ENCODE data around the gene ATP8A1. TPM values are rescaled to one million over a fixed set of nuclear protein-coding genes. Genes with fewer than 3 reads are reported as not detected.

The ATP8A1 gene
- total RNA-seq, 1 donor from 2014 or later, result 39.7 TPM

DNA sequence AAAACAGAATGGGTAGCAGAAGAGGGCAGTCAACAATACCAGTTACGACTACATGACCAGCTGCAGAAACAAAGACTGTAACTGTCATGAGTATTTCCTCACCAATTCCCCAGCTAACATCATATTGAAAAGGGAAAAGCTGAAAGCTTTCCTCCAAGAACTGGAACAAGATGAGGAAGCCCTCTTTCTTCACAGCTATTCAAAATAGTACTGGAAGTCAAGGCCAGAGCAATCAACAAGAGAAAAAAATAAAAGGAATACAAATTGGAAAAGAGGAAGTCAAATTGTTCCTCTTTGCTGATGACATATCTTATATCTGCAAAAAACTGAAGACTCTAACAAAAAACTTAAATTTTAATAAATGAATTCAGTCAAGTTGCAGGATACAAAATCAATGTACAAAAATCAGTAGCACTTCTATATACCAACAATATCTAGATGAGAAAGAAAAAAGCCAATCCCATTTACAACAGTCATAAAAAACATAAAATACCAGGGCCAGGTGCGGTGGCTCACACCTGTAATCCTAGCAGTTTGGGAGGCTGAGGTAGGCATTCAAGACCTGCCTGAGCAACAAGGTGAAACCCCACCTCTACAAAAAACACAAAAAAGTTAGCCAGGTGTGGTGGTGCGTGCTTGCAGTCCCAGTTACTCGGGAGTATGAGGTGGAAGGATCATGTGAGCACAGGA is 125.4 kb downstream of the ATP8A1 start:
- H3K4me1 ChIP-seq (ENCODE audit: control insufficient read depth in 3 of 3, insufficient read depth in 3 of 3, low read length in 3 of 3), result no peaks in the 10 kb centered on the region

DNA sequence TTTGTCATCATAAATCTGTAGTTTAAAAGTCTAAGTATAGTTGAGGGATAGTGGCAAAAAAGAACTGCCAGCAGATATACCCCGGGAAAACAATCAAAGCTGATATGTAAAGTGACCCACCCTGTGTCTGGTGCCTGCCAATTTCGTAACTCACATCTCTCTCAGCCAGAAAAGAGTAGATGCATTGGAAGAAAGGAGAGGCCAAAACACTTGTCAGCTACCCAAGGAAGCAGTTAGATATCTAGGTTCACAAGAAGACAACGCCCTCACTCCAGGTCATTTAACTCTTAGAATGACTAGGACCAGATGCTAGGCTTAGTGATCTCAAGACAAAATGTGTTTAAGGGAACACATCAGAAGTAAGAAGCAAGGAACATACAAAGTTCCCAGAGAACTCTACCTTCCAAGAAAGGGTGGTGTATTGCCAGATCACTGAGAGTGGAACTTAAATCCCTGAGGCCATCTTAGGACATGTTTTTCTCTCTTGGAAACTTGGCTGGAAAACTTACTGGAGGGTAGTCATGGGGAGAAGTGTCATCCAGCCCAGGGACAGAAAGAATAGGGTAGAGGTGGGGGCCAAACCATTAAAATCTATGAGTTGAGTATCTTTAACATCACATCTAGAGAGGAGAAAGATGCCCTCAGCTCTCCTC is 133.7 kb downstream of the ATP8A1 start:
- no peak overlapping the region for H3K27ac ChIP-seq (ENCODE audit: low read depth, low read length)
- no peaks in the 10 kb centered on the region for H3K9me3 ChIP-seq (ENCODE audit: control insufficient read depth in 3 of 3, low read length in 3 of 3)
- peaks cover 6 to 22% (median 15%) of the 10 kb centered on the region in 3 donors for H3K36me3 ChIP-seq (ENCODE audit: control insufficient read depth in 3 of 3, insufficient read depth in 3 of 3, low read length in 3 of 3)
- H3K9ac ChIP-seq (ENCODE audit: low read depth in 1 of 3, low read length in 3 of 3), result no peak overlapping the region
- H3K27me3 ChIP-seq (ENCODE audit: control insufficient read depth in 3 of 3, insufficient read depth in 3 of 3, low read length in 3 of 3), result no peaks in the 10 kb centered on the region
- H3K4me3 ChIP-seq (ENCODE audit: low read length in 3 of 3), result no peak overlapping the region
- H3K4me1 ChIP-seq (ENCODE audit: control insufficient read depth in 3 of 3, insufficient read depth in 3 of 3, low read length in 3 of 3), result peaks cover 0 to 5% (median 3%) of the 10 kb centered on the region in 3 donors

More for the DNA sequence above, 125.4 kb downstream of the ATP8A1 start:
- Histone ChIP-seq H3K9me3 (ENCODE audit: control insufficient read depth in 3 of 3, low read length in 3 of 3) (no peaks in the 10 kb centered on the region), H3K36me3 (ENCODE audit: control insufficient read depth in 3 of 3, insufficient read depth in 3 of 3, low read length in 3 of 3) (peaks cover 3 to 11% (median 10%) of the 10 kb centered on the region in 3 donors), H3K9ac (ENCODE audit: low read depth in 1 of 3, low read length in 3 of 3) (no peak overlapping the region), H3K27ac (ENCODE audit: low read depth, low read length) (no peak overlapping the region), H3K4me3 (ENCODE audit: low read length in 3 of 3) (no peak overlapping the region), H3K27me3 (ENCODE audit: control insufficient read depth in 3 of 3, insufficient read depth in 3 of 3, low read length in 3 of 3) (no peaks in the 10 kb centered on the region)

DNA sequence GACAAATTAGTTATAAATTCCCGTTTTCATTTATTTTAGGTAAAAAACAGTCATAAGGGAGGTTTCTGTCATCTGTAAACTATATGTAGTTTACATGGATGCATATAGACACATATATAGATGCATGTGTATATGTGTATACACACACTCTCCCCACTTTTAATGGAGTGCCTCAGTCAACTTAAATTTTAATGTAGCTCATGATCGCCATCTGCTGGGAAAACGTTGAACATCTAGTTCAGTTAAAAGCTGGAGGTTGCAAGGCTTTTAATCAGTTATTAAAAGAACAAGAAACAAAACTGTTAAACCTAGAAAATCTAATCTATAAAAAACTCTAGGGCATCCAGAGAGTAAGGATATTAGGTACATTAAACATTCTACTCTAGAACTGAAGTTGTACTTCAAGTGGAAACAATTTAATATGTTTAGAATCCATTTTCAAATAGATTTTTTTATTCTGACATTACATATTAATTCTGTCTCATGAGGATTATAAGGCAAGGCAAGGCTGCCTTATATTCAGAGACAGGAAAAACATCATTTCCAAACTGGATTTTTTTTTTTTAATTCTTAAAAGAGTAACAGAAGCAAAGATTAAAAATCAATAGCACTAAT is 137.0 kb downstream of the ATP8A1 start:
- Histone ChIP-seq H3K27ac (ENCODE audit: low read depth, low read length) (no peak overlapping the region), H3K9ac (ENCODE audit: low read depth in 1 of 3, low read length in 3 of 3) (no peak overlapping the region), H3K4me1 (ENCODE audit: control insufficient read depth in 3 of 3, insufficient read depth in 3 of 3, low read length in 3 of 3) (peaks cover 6 to 14% (median 9%) of the 10 kb centered on the region in 3 donors), H3K9me3 (ENCODE audit: control insufficient read depth in 3 of 3, low read length in 3 of 3) (no peaks in the 10 kb centered on the region), H3K27me3 (ENCODE audit: control insufficient read depth in 3 of 3, insufficient read depth in 3 of 3, low read length in 3 of 3) (no peaks in the 10 kb centered on the region), H3K36me3 (ENCODE audit: control insufficient read depth in 3 of 3, insufficient read depth in 3 of 3, low read length in 3 of 3) (peaks cover 6 to 22% (median 15%) of the 10 kb centered on the region in 3 donors), H3K4me3 (ENCODE audit: low read length in 3 of 3) (no peak overlapping the region)

DNA sequence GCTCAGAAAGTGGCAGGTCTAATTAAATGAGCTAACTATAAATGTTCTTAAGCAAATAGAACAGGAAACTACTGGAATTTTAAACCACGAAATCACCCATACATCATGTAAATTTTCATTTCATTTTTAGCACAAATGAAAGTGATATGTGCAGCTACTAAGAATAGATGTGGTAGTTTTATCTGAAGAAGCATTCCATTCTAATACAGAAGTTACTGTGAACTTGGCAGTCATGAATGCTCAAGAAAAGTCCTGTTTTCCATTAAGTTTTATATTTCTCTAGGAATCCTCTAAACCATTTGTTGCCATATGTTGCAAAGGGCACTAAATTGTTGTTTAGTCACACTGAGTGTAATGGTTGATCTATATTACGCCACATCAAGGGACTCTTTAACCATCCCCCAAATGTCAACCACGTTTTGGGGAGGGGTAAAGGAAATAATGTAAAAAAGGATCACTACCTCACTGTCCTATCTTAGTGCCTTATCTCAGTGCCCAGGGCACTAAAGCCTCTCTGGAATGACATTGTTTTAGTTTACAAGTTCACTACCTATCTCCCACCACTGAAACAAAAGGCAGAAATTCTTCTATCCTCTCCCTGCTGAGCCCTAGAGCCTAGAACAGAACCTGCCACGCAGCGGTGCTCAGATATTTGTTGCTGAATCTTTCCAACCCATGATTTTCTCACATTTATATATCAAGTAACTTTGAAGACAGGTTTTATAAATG is 141.6 kb downstream of the ATP8A1 start:
- Histone ChIP-seq H3K27me3 (ENCODE audit: control insufficient read depth in 3 of 3, insufficient read depth in 3 of 3, low read length in 3 of 3) (no peaks in the 10 kb centered on the region), H3K4me3 (ENCODE audit: low read length in 3 of 3) (no peak overlapping the region), H3K27ac (ENCODE audit: low read depth, low read length) (no peak overlapping the region), H3K9ac (ENCODE audit: low read depth in 1 of 3, low read length in 3 of 3) (no peak overlapping the region), H3K4me1 (ENCODE audit: control insufficient read depth in 3 of 3, insufficient read depth in 3 of 3, low read length in 3 of 3) (peaks cover 6 to 9% (median 6%) of the 10 kb centered on the region in 3 donors), H3K9me3 (ENCODE audit: control insufficient read depth in 3 of 3, low read length in 3 of 3) (no peaks in the 10 kb centered on the region), H3K36me3 (ENCODE audit: control insufficient read depth in 3 of 3, insufficient read depth in 3 of 3, low read length in 3 of 3) (peaks cover 0 to 3% (median 0%) of the 10 kb centered on the region in 3 donors)

DNA sequence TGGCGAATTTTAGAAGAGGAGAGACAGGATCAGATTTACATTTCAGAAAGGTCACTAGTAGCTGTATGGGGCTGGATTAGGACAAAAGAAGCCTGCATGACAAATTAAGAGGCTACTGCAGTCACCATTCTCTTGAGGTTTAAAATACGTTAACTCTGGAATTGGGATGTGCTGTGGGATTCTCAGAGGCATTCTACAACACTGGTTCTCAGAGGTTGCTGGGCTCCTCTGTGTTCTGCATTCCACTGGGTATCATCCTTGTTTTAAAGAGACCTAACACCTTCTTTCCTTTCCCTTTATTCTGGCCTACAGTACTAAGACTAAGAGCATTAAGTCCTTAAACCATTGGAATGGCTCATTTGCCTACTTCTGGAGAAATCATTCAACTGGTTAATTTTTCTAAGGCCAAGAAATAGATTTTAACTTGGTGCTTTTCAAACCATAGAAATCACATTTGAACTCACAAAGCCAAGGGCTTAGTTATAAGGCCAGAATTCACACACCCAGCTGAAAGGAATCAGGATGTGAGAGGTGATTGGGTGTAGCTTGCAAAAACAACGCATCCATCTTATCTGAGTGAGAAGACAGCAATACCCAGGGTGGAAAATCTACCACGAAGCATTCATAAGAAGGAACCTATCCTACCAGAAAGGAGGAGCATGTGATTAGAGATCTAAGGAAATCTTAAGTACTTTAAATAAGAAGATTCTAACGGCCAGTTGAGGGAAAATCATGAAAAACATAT is 143.0 kb downstream of the ATP8A1 start:
- no peak overlapping the region for H3K27ac ChIP-seq (ENCODE audit: low read depth, low read length)
- H3K4me1 ChIP-seq (ENCODE audit: control insufficient read depth in 3 of 3, insufficient read depth in 3 of 3, low read length in 3 of 3), result peaks cover 6 to 9% (median 6%) of the 10 kb centered on the region in 3 donors
- no peaks in the 10 kb centered on the region for H3K9me3 ChIP-seq (ENCODE audit: control insufficient read depth in 3 of 3, low read length in 3 of 3)
- no peak overlapping the region for H3K9ac ChIP-seq (ENCODE audit: low read depth in 1 of 3, low read length in 3 of 3)
- no peaks in the 10 kb centered on the region for H3K36me3 ChIP-seq (ENCODE audit: control insufficient read depth in 3 of 3, insufficient read depth in 3 of 3, low read length in 3 of 3)
- no peaks in the 10 kb centered on the region for H3K27me3 ChIP-seq (ENCODE audit: control insufficient read depth in 3 of 3, insufficient read depth in 3 of 3, low read length in 3 of 3)
- H3K4me3 ChIP-seq (ENCODE audit: low read length in 3 of 3), result no peak overlapping the region

DNA sequence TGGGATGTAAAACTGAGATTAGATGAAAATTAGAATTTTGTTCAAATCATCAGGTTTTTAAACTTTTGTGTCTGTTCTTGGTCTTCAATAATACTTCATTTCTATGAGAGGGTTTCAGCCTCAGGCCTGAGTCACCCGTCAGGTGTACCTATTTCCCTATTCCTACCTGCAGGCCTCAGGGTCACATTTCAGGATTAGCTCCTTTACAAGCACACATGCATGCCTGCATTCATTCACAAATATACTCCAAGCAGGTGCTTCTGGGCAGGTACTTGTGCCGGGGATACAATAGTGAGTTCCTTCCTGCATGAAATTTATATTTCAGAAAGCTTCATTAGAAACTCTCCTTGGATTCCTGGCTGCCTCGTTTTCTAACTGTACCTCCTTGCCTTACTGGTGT is 144.7 kb downstream of the ATP8A1 start:
- Histone ChIP-seq H3K9me3 (ENCODE audit: control insufficient read depth in 3 of 3, low read length in 3 of 3) (no peaks in the 10 kb centered on the region), H3K36me3 (ENCODE audit: control insufficient read depth in 3 of 3, insufficient read depth in 3 of 3, low read length in 3 of 3) (no peaks in the 10 kb centered on the region), H3K4me1 (ENCODE audit: control insufficient read depth in 3 of 3, insufficient read depth in 3 of 3, low read length in 3 of 3) (peaks cover 6 to 9% (median 6%) of the 10 kb centered on the region in 3 donors), H3K4me3 (ENCODE audit: low read length in 3 of 3) (no peak overlapping the region), H3K9ac (ENCODE audit: low read depth in 1 of 3, low read length in 3 of 3) (no peak overlapping the region), H3K27me3 (ENCODE audit: control insufficient read depth in 3 of 3, insufficient read depth in 3 of 3, low read length in 3 of 3) (no peaks in the 10 kb centered on the region), H3K27ac (ENCODE audit: low read depth, low read length) (no peak overlapping the region)

DNA sequence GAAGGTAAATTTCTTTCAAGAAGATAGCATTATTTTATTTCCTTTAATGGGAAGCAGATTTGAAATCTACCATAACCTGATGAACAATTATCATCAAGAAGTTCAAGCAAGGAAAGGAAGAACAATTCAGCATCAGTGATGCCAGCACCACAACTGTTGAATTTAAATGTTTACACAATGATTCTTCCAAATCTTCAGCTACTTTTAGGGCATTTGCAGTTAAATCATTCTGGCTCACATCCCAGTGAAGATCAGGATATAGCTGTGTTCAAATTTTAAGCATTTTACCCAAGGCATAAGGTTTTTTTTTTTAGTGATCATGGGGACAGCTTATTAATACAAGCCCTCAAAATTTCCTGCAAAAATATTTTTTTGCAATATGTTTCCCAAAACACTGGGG is 146.7 kb downstream of the ATP8A1 start:
- Histone ChIP-seq H3K27me3 (ENCODE audit: control insufficient read depth in 3 of 3, insufficient read depth in 3 of 3, low read length in 3 of 3) (no peaks in the 10 kb centered on the region), H3K9me3 (ENCODE audit: control insufficient read depth in 3 of 3, low read length in 3 of 3) (no peaks in the 10 kb centered on the region), H3K4me1 (ENCODE audit: control insufficient read depth in 3 of 3, insufficient read depth in 3 of 3, low read length in 3 of 3) (peaks cover 2 to 3% (median 3%) of the 10 kb centered on the region in 3 donors), H3K36me3 (ENCODE audit: control insufficient read depth in 3 of 3, insufficient read depth in 3 of 3, low read length in 3 of 3) (peaks cover 2 to 11% (median 5%) of the 10 kb centered on the region in 3 donors), H3K4me3 (ENCODE audit: low read length in 3 of 3) (no peak overlapping the region), H3K9ac (ENCODE audit: low read depth in 1 of 3, low read length in 3 of 3) (no peak overlapping the region), H3K27ac (ENCODE audit: low read depth, low read length) (no peak overlapping the region)

DNA sequence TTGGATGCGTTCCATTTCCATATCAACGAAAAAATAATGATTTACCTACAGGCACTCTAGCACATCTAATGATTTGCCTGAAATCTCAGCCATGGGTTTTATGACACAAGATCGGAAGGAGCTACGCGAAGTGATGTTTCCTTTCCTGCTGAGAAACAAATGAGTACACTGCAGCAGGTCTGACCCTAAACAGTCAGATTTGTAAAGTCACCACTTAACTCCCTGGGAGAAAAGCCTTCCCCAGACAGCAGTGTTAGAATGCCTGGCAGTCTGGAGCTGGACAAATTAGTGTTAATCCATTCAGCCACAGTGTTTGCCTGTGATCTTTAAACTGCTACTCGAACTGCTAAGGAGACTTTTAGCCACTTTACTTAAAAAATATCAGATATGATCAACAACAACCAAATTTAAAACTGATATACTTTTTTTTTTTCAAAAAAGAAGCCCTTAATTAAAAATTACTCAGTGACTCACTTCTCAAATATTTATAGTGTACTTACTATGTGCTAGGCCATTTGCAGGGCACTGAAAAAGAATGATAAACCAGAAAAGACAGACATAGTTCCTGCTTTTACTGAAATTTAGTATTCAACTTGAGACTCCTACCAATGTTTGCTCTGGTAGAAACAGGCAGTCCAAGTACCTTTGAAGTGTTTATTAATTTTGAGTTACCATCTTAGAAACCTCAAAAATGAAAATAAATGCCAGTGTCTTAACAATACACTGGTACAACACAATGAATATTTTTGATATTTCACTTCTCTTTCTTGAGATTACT is 155.1 kb downstream of the ATP8A1 start:
- Histone ChIP-seq H3K4me3 (ENCODE audit: low read length in 3 of 3) (no peak overlapping the region), H3K27ac (ENCODE audit: low read depth, low read length) (no peak overlapping the region), H3K9ac (ENCODE audit: low read depth in 1 of 3, low read length in 3 of 3) (no peak overlapping the region), H3K9me3 (ENCODE audit: control insufficient read depth in 3 of 3, low read length in 3 of 3) (no peaks in the 10 kb centered on the region), H3K36me3 (ENCODE audit: control insufficient read depth in 3 of 3, insufficient read depth in 3 of 3, low read length in 3 of 3) (peaks cover 2 to 36% (median 11%) of the 10 kb centered on the region in 3 donors), H3K4me1 (ENCODE audit: control insufficient read depth in 3 of 3, insufficient read depth in 3 of 3, low read length in 3 of 3) (no peaks in the 10 kb centered on the region), H3K27me3 (ENCODE audit: control insufficient read depth in 3 of 3, insufficient read depth in 3 of 3, low read length in 3 of 3) (no peaks in the 10 kb centered on the region)

DNA sequence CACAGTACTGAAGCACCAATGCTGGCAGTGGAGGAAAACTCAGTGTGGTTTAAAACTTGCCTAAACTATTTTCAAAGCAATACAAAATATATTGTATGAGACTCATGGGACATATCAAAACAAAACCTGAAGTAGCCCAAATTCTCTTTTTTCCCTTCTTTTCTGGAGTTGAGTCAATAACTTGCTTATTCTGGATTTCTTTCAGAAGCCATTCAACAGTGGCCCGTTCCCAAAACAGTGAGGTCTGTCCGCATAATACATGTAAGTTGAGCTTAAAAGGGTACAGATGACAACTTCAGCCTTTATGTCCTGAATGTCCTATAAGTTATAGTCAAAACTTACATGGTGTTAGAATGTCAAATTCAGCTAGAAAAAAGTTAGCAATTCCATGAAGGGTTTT is 158.9 kb downstream of the ATP8A1 start:
- H3K36me3 ChIP-seq (ENCODE audit: control insufficient read depth in 3 of 3, insufficient read depth in 3 of 3, low read length in 3 of 3), result peaks cover 0 to 8% (median 3%) of the 10 kb centered on the region in 3 donors
- no peaks in the 10 kb centered on the region for H3K9me3 ChIP-seq (ENCODE audit: control insufficient read depth in 3 of 3, low read length in 3 of 3)
- H3K9ac ChIP-seq (ENCODE audit: low read depth in 1 of 3, low read length in 3 of 3), result no peak overlapping the region

More for the DNA sequence above, 158.9 kb downstream of the ATP8A1 start:
- no peaks in the 10 kb centered on the region for H3K27me3 ChIP-seq (ENCODE audit: control insufficient read depth in 3 of 3, insufficient read depth in 3 of 3, low read length in 3 of 3)
- H3K4me1 ChIP-seq (ENCODE audit: control insufficient read depth in 3 of 3, insufficient read depth in 3 of 3, low read length in 3 of 3), result no peaks in the 10 kb centered on the region
- H3K4me3 ChIP-seq (ENCODE audit: low read length in 3 of 3), result no peak overlapping the region
- no peak overlapping the region for H3K27ac ChIP-seq (ENCODE audit: low read depth, low read length)
